ENCODE results near the gene VPS51.

VPS51 gene

DNA sequence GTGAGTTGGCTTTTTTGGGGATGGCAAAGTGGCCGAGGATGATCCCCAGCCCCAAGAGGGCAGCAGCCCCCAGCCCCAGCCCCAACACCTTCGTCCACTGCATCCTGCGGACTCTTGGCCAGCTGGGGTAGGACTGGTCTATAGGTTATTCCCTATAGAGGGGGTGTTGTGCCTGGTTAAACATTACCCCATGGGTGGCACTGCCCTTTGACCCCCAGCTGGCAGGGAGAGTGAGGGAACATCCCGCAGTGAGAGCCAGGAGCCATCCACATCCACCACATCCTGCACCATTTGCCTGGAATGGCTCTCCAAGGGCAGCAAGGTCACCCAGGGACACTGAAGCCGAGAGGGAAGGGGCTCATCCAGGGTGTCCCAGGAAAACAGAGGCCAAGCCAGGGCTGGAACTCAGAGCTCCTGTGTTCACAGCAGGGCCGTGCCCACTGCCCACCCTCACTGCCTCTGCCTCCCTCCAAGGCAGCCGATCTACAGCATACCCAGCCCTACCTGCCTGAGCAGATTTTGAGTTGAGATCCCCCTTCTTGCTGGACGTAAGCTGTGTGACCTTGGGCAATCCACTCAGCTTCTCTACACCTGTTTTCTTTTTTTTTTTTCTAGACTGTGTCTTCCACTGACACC, 37.5 kb upstream of the VPS51 start, which contains the start of gene NAALADL1:
Gene NAALADL1 (minus strand): TSS at position 135 of the 636 bp plus-strand sequence. CDS start 32 bp downstream, at position 103.
- Histone ChIP-seq H3K4me1 (peaks cover 24 to 48% (median 36%) of the 10 kb centered on the region in 10 experiments), H3K4me2 (no peak within 1 kb of the TSS; a peak in 1 of 22 replicates), H3K4me3 (no peak within 1 kb of the TSS), H3K27ac (no peak within 1 kb of the TSS), H3K27me3 (no peaks in the 10 kb centered on the region), H3K9ac (no peak within 1 kb of the TSS), H4K20me1 (peaks cover 0 to under 1% (median 0%) of the 10 kb centered on the region in 11 experiments; a peak in 1 of 22 replicates), H3K9me3 (replicated peaks in 1 of 11) (no peaks in the 10 kb centered on the region), H3K36me3 (no peaks in the 10 kb centered on the region)
- no peak for TF ChIP-seq Cebpa-rat (IDR thresholded peaks at IDR 0.05)

DNA sequence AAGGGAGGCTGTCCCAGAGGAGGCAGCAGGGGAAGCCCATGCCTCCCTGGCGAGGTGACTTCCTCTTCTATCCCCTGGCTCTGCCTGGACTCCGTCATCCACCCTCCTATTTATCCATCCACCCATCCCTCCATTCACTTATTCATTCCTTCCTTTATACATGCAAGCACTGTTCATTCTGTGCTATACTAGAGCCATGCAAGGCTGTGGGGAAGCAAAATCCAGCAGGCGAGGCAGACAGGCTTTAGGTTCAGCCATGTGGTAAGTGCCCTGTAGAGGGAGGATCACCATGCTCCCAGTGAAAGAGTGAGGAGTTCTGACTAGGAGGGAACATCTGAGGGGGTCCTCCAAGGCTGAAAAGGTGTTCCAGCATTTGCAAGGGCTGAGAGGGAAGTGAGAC, 36.5 kb upstream of the VPS51 start:
- peaks cover 18 to 42% (median 30%) of the 10 kb centered on the region in 10 experiments; a peak in 19 of 20 replicates for H3K4me1 ChIP-seq
- no peak overlapping the region for H3K27ac ChIP-seq
- TF ChIP-seq Cebpa-rat (IDR thresholded peaks at IDR 0.05) = no peak
- no peaks in the 10 kb centered on the region for H3K27me3 ChIP-seq
- H3K9ac ChIP-seq = no peak overlapping the region
- no peaks in the 10 kb centered on the region for H3K9me3 ChIP-seq (replicated peaks in 1 of 11)
- H4K20me1 ChIP-seq = no peaks in the 10 kb centered on the region; a peak in 1 of 22 replicates
- no peak overlapping the region for H3K4me3 ChIP-seq
- H3K4me2 ChIP-seq = peak overlapping the region in 5 of 11 experiments; percentile 15 to 52 (median 35); a peak in 7 of 22 replicates
- H3K36me3 ChIP-seq = no peaks in the 10 kb centered on the region

DNA sequence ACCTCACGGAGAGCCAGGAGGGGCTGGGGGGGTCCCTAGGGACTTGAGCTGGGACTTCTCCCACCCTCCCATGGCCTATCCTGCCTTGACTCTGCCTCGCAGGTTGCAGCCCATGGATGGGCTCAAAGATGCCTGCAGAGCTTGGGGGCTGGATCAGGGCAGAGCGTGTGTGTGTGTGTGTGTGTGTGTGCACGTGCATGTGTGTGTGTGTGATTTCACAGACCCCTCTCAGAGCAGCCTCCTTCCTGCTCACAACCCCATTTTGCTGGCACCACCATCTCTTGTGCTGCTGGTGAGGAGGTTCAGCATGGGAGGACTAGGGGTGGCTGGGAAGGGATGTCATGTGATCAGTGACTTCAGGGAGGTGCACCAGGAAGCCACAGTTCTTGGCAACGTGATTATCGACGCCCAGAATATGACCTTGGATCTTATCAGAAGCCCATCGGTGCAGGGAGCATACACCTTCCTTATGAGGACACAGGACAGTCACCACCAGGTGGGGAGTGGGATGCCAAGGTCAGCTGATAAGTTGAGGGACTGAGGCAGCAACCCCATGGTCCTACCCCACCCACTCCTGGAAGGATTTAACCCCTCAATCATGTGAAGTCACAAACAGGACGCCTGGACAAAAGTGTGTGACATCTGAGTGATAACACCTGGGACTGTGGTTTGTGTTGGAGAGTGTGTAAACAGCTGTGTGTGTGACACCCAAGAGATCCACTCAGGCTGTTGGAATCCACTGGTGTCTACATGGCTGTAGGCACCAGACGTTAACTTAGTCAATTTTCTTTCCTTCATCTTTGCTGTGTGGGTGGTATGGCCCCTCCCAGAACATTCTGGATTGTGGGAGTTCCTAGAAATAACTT, 35.8 kb upstream of the VPS51 start:
- Histone ChIP-seq H3K9me3 (replicated peaks in 1 of 11) (no peaks in the 10 kb centered on the region), H3K27ac (no peak overlapping the region), H3K4me3 (no peak overlapping the region), H4K20me1 (no peaks in the 10 kb centered on the region; a peak in 1 of 22 replicates), H3K4me2 (peak overlapping the region in 8 of 11 experiments; percentile 7 to 52 (median 34); a peak in 12 of 22 replicates), H3K27me3 (no peaks in the 10 kb centered on the region), H3K36me3 (no peaks in the 10 kb centered on the region), H3K4me1 (peaks cover 18 to 46% (median 30%) of the 10 kb centered on the region in 10 experiments), H3K9ac (no peak overlapping the region)
- TF ChIP-seq Cebpa-rat (IDR thresholded peaks at IDR 0.05) = no peak

DNA sequence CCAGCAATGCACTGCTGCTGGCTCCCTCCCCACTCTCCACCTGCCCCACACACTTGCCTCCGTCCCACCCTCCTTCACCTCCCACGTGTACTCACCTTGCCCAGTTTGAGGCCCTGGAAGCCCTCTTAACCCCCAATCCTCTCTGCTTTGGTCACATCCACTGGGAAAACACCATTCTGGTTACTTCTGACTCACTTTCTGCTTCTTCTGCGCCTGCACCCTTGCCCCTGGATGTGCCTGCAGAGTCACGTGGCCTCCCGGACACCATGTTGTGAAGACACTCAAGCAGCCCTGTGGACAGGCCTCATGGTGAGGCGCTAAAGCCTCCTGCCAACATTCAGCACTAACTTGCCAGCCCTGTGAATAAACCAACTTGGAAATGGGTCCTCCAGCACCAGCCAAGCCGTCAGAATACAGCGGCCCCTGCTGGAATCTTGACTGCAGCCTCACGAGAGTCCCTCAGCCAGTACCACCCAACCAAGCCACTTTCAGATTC, 35.1 kb upstream of the VPS51 start:
- Histone ChIP-seq H3K9ac (no peak overlapping the region), H3K4me1 (peaks cover 18 to 46% (median 30%) of the 10 kb centered on the region in 10 experiments), H3K4me2 (peak overlapping the region; percentile 18 to 55 (median 34); a peak in 16 of 22 replicates), H3K36me3 (no peaks in the 10 kb centered on the region), H3K9me3 (replicated peaks in 1 of 11) (no peaks in the 10 kb centered on the region), H4K20me1 (no peaks in the 10 kb centered on the region; a peak in 1 of 22 replicates), H3K27ac (no peak overlapping the region), H3K4me3 (no peak overlapping the region), H3K27me3 (no peaks in the 10 kb centered on the region)
- no peak for TF ChIP-seq Cebpa-rat (IDR thresholded peaks at IDR 0.05)

DNA sequence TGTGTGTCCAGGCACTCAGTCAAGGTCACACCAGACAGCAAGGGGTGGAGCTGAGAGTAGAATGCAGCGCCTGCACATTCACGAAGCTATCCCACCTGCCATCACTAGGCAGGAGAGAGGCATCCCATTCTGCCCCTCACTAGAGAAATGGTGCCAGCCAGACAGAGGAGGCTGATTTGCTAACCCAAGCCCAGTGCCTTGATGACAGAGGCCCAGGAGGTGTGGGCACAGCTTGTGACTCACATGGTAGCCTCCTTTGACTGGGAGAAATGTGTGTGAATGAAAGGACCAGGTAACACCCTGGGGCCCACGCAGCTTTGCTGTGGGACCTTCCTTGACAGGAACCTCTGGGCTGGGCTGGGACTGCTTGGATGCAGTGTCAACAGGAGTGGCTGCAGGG, 32.5 kb upstream of the VPS51 start:
- Histone ChIP-seq H3K9me3 (replicated peaks in 1 of 11) (no peaks in the 10 kb centered on the region), H3K36me3 (no peaks in the 10 kb centered on the region), H4K20me1 (no peaks in the 10 kb centered on the region; a peak in 1 of 22 replicates), H3K4me3 (no peak overlapping the region), H3K4me2 (no peak overlapping the region), H3K27ac (no peak overlapping the region), H3K4me1 (peaks cover 18 to 46% (median 32%) of the 10 kb centered on the region in 10 experiments), H3K27me3 (no peaks in the 10 kb centered on the region), H3K9ac (no peak overlapping the region)
- no peak for TF ChIP-seq Cebpa-rat (IDR thresholded peaks at IDR 0.05)

DNA sequence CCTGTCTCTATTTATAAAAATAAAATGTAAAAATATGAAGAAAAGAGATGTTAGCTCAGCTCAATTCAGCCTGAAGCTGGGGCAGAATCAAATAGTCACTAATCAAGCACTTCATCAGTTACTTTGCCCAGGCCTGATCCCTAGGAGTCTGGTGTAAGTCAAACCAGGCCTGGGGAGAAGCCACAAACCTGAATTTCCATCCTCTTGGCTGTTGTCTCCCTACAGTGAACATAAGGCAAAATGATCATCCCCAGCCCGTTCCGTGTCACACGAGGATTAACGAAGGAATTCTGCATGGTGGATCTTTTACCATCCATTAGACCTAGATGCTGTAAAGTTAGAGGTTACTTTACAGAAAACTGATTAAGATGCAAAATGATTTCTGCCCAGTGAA, 31.2 kb upstream of the VPS51 start:
- H3K4me2 ChIP-seq = no peak overlapping the region; a peak in 1 of 22 replicates
- no peaks in the 10 kb centered on the region for H3K9me3 ChIP-seq (replicated peaks in 1 of 11)
- TF ChIP-seq Cebpa-rat (IDR thresholded peaks at IDR 0.05) = no peak
- H4K20me1 ChIP-seq = no peaks in the 10 kb centered on the region
- H3K27ac ChIP-seq = no peak overlapping the region
- H3K36me3 ChIP-seq = no peaks in the 10 kb centered on the region
- H3K9ac ChIP-seq = no peak overlapping the region; a peak in 1 of 22 replicates
- no peaks in the 10 kb centered on the region for H3K27me3 ChIP-seq
- H3K4me3 ChIP-seq = no peak overlapping the region
- peaks cover 18 to 41% (median 29%) of the 10 kb centered on the region in 10 experiments for H3K4me1 ChIP-seq

DNA sequence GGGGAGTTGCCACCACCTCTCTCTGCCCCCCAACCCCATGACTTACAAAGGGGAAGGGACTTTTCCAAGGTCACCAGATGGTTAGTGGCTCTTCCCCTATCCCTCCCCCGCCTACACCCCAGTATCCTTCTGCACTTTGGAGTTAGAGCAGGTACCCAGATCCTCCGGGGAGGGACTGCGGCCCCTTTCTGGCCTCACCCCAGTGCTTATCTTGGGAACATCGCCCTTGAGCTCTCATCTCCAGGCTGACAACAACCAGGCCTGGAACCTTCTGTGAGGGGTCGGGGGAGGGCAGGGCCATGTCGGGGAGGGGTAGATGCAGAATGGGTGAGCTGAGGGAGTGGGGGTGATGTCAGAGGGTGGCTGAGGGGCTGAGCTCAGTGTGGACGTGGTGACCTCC, 30.2 kb upstream of the VPS51 start:
- Histone ChIP-seq H3K4me2 (no peak overlapping the region), H3K4me3 (no peak overlapping the region), H3K4me1 (peaks cover 12 to 31% (median 21%) of the 10 kb centered on the region in 10 experiments), H3K9me3 (replicated peaks in 1 of 11) (no peaks in the 10 kb centered on the region), H3K27ac (peak overlapping the region in 1 of 11 experiments; percentile 34; a peak in 2 of 22 replicates), H3K36me3 (no peaks in the 10 kb centered on the region), H4K20me1 (no peaks in the 10 kb centered on the region), H3K9ac (no peak overlapping the region), H3K27me3 (no peaks in the 10 kb centered on the region)
- TF ChIP-seq Cebpa-rat (IDR thresholded peaks at IDR 0.05) = no peak

DNA sequence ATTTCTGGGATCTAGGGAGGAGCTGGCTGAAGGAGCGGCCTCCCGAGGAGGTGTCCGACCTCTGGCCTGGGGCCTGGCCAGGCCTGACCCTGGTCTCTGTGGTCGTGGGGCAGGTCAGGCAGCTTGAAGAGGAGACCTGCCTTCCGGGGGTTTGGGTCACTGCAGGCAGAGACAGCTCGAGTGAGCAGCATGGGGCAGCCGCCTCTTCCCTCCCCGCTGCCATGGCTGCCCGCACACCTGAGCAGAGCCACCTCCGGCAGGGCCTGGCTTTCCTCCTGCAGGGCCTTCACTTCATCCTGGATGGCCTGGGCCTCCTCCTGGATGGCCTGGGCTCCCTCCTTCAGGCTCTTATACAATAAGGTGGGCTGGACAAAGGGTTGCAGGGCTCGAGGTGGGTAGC, 29.7 kb upstream of the VPS51 start:
- TF ChIP-seq Cebpa-rat (IDR thresholded peaks at IDR 0.05) = no peak
- peak overlapping the region in 5 of 11 experiments; percentile 7 to 60 (median 17); a peak in 3 of 22 replicates for H3K9ac ChIP-seq
- H4K20me1 ChIP-seq = no peaks in the 10 kb centered on the region
- H3K9me3 ChIP-seq (replicated peaks in 1 of 11) = no peaks in the 10 kb centered on the region
- H3K36me3 ChIP-seq = no peaks in the 10 kb centered on the region
- H3K27me3 ChIP-seq = no peaks in the 10 kb centered on the region
- H3K4me2 ChIP-seq = peak overlapping the region in 2 of 11 experiments; percentile 36 to 68; a peak in 8 of 22 replicates
- H3K4me1 ChIP-seq = peaks cover 8 to 26% (median 17%) of the 10 kb centered on the region in 10 experiments
- peak overlapping the region in 2 of 11 experiments; percentile 18 to 34; a peak in 4 of 22 replicates for H3K27ac ChIP-seq
- H3K4me3 ChIP-seq = no peak overlapping the region
